Glomerular visceral epithelial cell (primary cell): ENCODE data around the gene COPS9.

Experiments
- DNase-seq: peaks from one replicate; pipeline ENCODE4 v3.0.0-alpha.2; 2016; ENCODE audit errors: extremely low spot score

COPS9 gene

GRCh38 chr2:240109386-240109785 lies 26.7 kb downstream of the COPS9 start:
- no peak for DNase-seq

GRCh38 chr2:240107477-240107796 lies 28.7 kb downstream of the COPS9 start:
- DNase-seq, result no peak

GRCh38 chr2:240106765-240107476 lies 29.2 kb downstream of the COPS9 start:
- no peak for DNase-seq

GRCh38 chr2:240105982-240106381 lies 30.1 kb downstream of the COPS9 start:
- DNase-seq, result no peak

- no peak for DNase-seq
Observed at GRCh38 chr2:240103136-240103535, 33.0 kb downstream of the COPS9 start.

- DNase-seq, result no peak
Observed at GRCh38 chr2:240098349-240098748, 37.8 kb downstream of the COPS9 start.

GRCh38 chr2:240095556-240096523 lies 40.3 kb downstream of the COPS9 start:
- DNase-seq, result no peak

- DNase-seq, result no peak
Observed at GRCh38 chr2:240089306-240089705, 46.8 kb downstream of the COPS9 start.

- DNase-seq, result no peak
Observed at GRCh38 chr2:240086563-240086962, 49.5 kb downstream of the COPS9 start.
